Esophagus squamous epithelium (tissue), 4 donors: ENCODE measurements around the gene RELN.

Experiments used
- CTCF ChIP-seq, 6 experiments: fragments of 450-650 bp in 4 of 6; fragments of 200-600 bp in 2 of 6; sonication (generic) in 2 of 6; IDR thresholded peaks; one replicate each; pipeline ENCODE4 v1.5.1; 2016 to 2019; ENCODE audit warnings: antibody characterized with exemption in 6 of 6, mild to moderate bottlenecking in 4 of 6, moderate library complexity in 4 of 6
- POLR2A ChIP-seq, 4 donors: fragments of 450-650 bp; IDR thresholded peaks; one replicate each; pipeline ENCODE4 v1.6.1; 2017; ENCODE audit warnings: antibody characterized with exemption in 4 of 4, mild to moderate bottlenecking in 4 of 4, moderate library complexity in 3 of 4

GRCh38 chr7:104024632-104025031 lies 35.2 kb upstream of the RELN start:
- TF ChIP-seq CTCF (IDR thresholded peaks at IDR 0.05) (no peak), POLR2A (IDR thresholded peaks at IDR 0.05) (no peak)
